ENCODE measurements around the gene ZIC5.

ZIC5 gene

DNA sequence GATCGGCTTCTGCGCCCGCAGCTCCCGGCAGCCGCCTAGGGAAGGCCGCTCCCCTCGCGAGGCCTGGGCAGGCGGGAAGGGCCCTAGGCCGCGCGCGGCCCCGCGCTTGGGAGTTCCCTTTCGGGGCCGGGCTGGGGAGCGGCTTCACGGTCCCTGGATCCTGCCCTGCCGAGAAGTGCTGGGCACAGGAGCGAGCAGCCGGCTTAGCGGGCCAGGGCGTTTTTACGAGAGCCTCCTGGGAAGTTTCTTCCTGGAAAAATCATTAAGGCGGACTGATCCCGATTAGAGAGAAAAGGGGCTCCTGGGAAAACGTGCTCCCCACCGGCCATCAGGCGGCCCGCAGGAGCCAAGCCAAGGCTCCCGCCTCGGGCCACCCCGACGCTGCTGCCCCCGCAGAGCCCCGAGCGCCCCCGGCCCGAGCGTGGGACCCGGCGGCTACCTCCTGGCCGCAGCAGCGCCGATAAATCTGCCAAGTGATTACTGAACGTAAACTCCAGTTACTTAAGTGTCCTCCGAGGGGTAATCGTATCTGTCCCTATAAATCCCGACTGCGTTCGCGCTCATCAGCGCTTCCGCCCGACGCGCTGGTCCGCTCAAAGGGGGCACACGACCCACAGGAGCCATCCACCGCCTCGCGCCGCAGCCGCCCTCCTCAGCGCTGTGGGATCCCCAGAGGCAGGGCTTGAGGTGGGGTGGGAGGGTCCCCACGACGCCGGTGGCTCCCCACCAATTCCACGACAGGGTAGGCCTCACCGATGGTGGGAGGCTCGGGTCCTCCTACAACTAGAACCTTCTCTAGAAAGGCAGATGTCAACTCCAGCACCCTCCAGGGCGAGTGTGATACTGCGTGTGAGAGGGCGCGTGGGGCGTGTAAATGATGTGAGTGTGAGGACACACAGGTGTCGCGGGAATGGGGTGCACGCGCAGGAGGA, 2.8 kb downstream of the ZIC5 start:
- DNase-seq (ENCODE audit: low read depth) = no peak
- no peak for TF ChIP-seq CTCF (IDR thresholded peaks at IDR 0.05; ENCODE audit: low read length, missing control alignments)
- H3K4me3 ChIP-seq (replicated peaks; ENCODE audit: low read depth, low read length) = no peak overlapping the region

DNA sequence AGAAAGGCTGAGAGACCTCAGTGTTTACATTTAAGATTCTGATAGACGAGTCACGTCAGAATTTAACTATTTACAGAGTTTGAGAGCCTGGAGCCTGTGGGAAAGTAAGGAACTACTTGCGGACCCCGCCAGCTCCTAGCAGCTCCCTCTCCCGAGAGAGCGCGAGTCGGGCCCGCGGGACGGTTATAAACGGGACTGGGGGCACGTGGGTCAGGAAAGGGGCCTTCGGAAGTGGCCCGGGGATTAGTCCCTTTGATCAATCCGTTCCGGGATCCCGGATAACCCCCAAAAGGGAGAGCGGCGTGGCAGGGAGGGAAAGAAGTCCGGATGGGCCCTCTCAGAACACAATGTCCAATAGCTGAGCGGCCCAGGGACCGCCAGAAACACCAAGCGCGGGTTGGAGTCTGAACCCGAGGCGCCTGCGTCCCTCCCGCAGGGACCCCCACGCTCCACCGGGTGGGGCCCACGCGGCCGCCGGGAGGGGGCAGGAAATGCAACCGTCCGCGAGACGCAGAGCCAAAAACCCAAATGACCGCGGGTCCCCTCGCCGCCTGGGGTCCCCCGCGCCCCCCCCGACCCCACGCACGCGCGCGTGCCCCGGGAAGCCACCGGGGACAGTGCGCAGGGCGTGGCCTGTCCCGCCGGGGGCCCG, 3.6 kb downstream of the ZIC5 start:
- H3K4me3 ChIP-seq (replicated peaks; ENCODE audit: low read depth, low read length) = no peak overlapping the region
- DNase-seq (ENCODE audit: low read depth) = no peak
- TF ChIP-seq CTCF (IDR thresholded peaks at IDR 0.05; ENCODE audit: low read length, missing control alignments) = no peak

DNA sequence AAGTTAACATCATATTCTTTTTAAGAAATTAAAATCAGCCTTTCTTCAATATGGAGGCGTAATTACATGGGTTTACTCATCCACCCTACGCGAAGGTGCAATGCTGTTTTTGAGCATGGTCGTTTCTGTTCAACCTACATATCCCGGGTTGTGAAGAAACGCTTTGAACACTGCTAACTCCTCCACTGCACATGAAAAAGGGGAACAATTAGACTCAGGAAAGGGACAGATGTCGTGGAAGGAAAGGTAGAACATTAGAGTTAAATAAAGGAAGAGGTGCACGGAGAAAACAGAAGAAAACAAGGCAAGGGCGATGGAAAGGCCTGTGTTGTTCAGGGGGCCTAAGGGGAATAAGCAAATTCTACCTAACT, 4.1 kb downstream of the ZIC5 start:
- DNase-seq (ENCODE audit: low read depth) = no peak
- no peak for TF ChIP-seq CTCF (IDR thresholded peaks at IDR 0.05; ENCODE audit: low read length, missing control alignments)
- H3K4me3 ChIP-seq (replicated peaks; ENCODE audit: low read depth, low read length) = no peak overlapping the region

- no peak for DNase-seq (ENCODE audit: low read depth)
- TF ChIP-seq CTCF (IDR thresholded peaks at IDR 0.05; ENCODE audit: low read length, missing control alignments) = no peak
- H3K4me3 ChIP-seq (replicated peaks; ENCODE audit: low read depth, low read length) = no peak overlapping the region
Measured at GRCh38 chr13:99966064-99966805, 5.3 kb downstream of the ZIC5 start.

- no peak for DNase-seq (ENCODE audit: low read depth)
- no peak overlapping the region for H3K4me3 ChIP-seq (replicated peaks; ENCODE audit: low read depth, low read length)
Measured at GRCh38 chr13:99965329-99966000, 6.1 kb downstream of the ZIC5 start.

More at GRCh38 chr13:99965329-99966000, 6.1 kb downstream of the ZIC5 start:
- no peak for TF ChIP-seq CTCF (IDR thresholded peaks at IDR 0.05; ENCODE audit: low read length, missing control alignments)

Measured in fibroblast of pulmonary artery (primary cell).